Tibial artery (tissue), 4 donors: Measurements from ENCODE around the gene RAP2A.

Source experiments
- DNase-seq, 2 donors: peaks; one replicate each; pipeline ENCODE4 v3.0.0-alpha.2; 2019
- H3K27ac ChIP-seq, 2 donors: fragments of 200-600 bp; sonication (generic) in 1 of 2; 1 replicate in 1 of 2; 2 replicates in 1 of 2; pipeline ENCODE4 v1.5.1; 2018 to 2019; ENCODE audit warnings: mild to moderate bottlenecking in 1 of 2
- H3K27me3 ChIP-seq, 2 donors: fragments of 200-600 bp; sonication (generic) in 1 of 2; one replicate each; pipeline versions ENCODE4 v1.5.1 to v1.6.0; 2016 to 2019
- H3K36me3 ChIP-seq, 3 donors: fragments of 200-600 bp; sonication (generic) in 2 of 3; one replicate each; pipeline ENCODE4 v1.5.1; 2016 to 2019; ENCODE audit warnings: mild to moderate bottlenecking in 2 of 3
- H3K4me1 ChIP-seq, 4 donors: fragments of 200-600 bp; sonication (generic) in 2 of 4; 1 replicate in 3 of 4; 2 replicates in 1 of 4; pipeline ENCODE4 v1.5.1; 2016 to 2019
- H3K4me3 ChIP-seq, 2 donors: fragments of 200-600 bp; sonication (generic) in 1 of 2; 1 replicate in 1 of 2; 2 replicates in 1 of 2; pipeline ENCODE4 v1.5.1; 2018 to 2019; ENCODE audit warnings: mild to moderate bottlenecking in 2 of 2
- H3K9me3 ChIP-seq, 3 donors: fragments of 200-600 bp; sonication (generic) in 1 of 3; one replicate each; pipeline ENCODE4 v1.5.1; 2016 to 2019
- CTCF ChIP-seq, 2 experiments: fragments of 200-600 bp in 1 of 2; fragments of 450-650 bp in 1 of 2; IDR thresholded peaks; one replicate each; pipeline ENCODE4 v1.5.1; 2017 to 2019; ENCODE audit warnings: antibody characterized with exemption in 2 of 2, mild to moderate bottlenecking in 1 of 2, moderate library complexity in 1 of 2
- intact Hi-C: fragments of 100-400 bp; cut with DNase I; formaldehyde crosslinking; loops from one replicate; pipeline ENCODE4 v1.15.0; 2023; ENCODE audit warnings: low total_unique reads

RAP2A gene

GRCh38 chr13:97490702-97491307, 56.8 kb downstream of the RAP2A start:
- intact Hi-C loops, result no loop called here
- DNase-seq, result no peak
- Histone ChIP-seq H3K9me3 (peaks cover 0 to 8% (median 0%) of the 10 kb centered on the region in 3 donors), H3K27me3 (no peaks in the 10 kb centered on the region), H3K4me3 (no peak overlapping the region), H3K27ac (no peak overlapping the region), H3K36me3 (no peaks in the 10 kb centered on the region), H3K4me1 (no peaks in the 10 kb centered on the region)
- no peak for TF ChIP-seq CTCF (IDR thresholded peaks at IDR 0.05)

GRCh38 chr13:97491452-97491851, 57.5 kb downstream of the RAP2A start:
- DNase-seq, result no peak
- no peak for TF ChIP-seq CTCF (IDR thresholded peaks at IDR 0.05)
- Histone ChIP-seq H3K4me1 (no peaks in the 10 kb centered on the region), H3K27ac (no peak overlapping the region), H3K4me3 (no peak overlapping the region), H3K36me3 (no peaks in the 10 kb centered on the region), H3K9me3 (peaks cover 0 to 8% (median 0%) of the 10 kb centered on the region in 3 donors), H3K27me3 (no peaks in the 10 kb centered on the region)
- intact Hi-C loops, result no loop called here

DNA sequence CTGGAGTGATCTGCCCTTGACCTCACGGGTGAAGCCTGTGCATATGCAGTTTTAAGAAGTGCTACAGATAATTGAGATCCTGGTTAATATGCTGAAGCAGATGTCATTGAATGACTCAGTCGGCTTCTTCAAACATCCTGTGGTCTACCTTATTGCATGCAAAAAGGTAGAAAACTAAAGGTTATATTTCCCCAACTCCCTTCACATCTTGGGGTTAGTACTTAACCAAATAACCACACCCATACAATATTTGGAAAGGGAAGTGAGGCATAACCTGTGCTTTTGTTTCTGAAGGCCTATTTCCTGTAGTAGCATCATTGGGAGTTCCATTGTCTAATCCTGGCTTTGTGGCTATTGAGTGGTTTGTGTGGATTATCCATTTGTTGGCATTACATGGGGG, 58.3 kb downstream of the RAP2A start:
- Histone ChIP-seq H3K27ac (no peak overlapping the region), H3K9me3 (peaks cover 0 to 8% (median 0%) of the 10 kb centered on the region in 3 donors), H3K4me1 (no peaks in the 10 kb centered on the region), H3K27me3 (no peaks in the 10 kb centered on the region), H3K36me3 (no peaks in the 10 kb centered on the region), H3K4me3 (no peak overlapping the region)
- no peak for DNase-seq
- TF ChIP-seq CTCF (IDR thresholded peaks at IDR 0.05), result no peak
- intact Hi-C loops, result no loop called here

DNA sequence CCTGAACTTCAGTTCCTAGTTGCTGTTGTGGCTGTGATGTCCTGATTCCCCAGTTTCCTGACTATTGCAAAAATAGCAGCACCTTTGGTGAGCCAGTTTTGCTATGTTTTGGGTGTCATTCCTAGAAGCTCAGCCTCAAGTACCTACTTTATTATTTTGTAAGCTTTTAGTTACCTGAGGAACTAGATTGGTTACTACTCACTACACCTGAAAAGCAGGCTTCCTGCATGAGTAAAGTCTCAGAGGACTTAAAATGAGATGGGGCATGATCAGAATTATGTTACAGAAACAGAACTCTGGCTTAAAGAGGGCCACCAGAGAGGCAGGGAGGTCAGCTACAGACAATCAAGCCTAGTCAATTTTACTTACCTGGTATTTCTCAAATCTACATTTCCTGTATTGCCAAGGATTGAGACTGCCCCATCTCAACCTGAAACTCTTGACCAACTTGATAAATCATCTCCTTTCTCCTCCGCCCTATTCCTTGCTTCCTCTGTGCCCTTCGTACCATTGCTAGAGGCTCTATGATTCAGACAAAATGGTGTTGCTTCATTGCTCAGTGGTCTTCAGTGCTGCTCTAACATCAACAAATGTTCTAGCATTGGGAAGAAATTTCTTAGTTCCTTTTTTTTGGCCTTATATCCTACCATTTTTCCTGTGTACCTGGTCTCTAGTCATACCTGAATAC, 58.9 kb downstream of the RAP2A start:
- Histone ChIP-seq H3K27me3 (no peaks in the 10 kb centered on the region), H3K9me3 (peaks cover 0 to 8% (median 0%) of the 10 kb centered on the region in 3 donors), H3K36me3 (no peaks in the 10 kb centered on the region), H3K4me3 (no peak overlapping the region), H3K27ac (no peak overlapping the region), H3K4me1 (no peaks in the 10 kb centered on the region)
- no peak for TF ChIP-seq CTCF (IDR thresholded peaks at IDR 0.05)
- no peak for DNase-seq
- intact Hi-C loops, result no loop called here

DNA sequence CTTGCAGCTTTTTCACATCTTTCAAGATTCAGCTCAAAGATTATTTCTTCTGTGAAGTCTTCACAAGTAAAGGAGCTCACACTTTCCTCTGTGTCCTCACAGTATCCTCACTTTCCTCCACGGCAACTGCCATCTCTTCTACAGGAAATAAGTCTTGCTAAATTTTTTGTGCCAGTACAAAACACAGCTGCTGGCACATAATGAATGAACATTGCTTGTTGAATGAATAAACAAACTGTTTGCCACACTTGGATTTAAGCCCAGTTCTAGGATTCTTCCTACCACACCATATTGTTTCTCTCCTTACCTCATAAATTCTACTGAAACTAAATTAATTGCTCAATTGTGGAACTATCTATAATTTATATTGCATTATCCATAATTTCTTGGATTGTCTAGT, 59.5 kb downstream of the RAP2A start:
- Histone ChIP-seq H3K4me3 (no peak overlapping the region), H3K27ac (no peak overlapping the region), H3K4me1 (no peaks in the 10 kb centered on the region), H3K36me3 (no peaks in the 10 kb centered on the region), H3K27me3 (no peaks in the 10 kb centered on the region), H3K9me3 (peaks cover 0 to 8% (median 0%) of the 10 kb centered on the region in 3 donors)
- intact Hi-C loops, result no loop called here
- no peak for DNase-seq
- no peak for TF ChIP-seq CTCF (IDR thresholded peaks at IDR 0.05)
